ENCODE data around the gene WNT6.

DNA sequence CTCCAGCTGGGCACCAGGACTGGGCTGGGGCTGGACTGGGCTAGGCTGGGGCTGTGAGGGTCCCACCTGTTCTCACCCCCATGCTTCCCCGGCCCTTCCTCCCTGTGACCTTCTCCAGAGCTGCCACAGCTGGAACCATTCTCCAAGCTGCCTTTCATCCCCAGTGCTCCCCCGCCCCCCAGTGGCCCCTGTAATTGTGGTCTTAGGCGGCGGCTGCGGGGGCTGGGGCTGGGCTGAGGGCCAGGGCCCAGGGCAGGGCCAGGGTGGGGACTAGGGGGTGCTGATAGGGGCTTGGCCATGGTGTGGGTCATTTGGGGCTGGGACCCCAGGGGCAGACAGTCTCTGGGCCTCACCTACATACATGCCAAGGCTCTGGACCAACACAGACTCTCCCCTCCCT lies 18.3 kb downstream of the WNT6 start:
- TF ChIP-seq, protein P1, sequence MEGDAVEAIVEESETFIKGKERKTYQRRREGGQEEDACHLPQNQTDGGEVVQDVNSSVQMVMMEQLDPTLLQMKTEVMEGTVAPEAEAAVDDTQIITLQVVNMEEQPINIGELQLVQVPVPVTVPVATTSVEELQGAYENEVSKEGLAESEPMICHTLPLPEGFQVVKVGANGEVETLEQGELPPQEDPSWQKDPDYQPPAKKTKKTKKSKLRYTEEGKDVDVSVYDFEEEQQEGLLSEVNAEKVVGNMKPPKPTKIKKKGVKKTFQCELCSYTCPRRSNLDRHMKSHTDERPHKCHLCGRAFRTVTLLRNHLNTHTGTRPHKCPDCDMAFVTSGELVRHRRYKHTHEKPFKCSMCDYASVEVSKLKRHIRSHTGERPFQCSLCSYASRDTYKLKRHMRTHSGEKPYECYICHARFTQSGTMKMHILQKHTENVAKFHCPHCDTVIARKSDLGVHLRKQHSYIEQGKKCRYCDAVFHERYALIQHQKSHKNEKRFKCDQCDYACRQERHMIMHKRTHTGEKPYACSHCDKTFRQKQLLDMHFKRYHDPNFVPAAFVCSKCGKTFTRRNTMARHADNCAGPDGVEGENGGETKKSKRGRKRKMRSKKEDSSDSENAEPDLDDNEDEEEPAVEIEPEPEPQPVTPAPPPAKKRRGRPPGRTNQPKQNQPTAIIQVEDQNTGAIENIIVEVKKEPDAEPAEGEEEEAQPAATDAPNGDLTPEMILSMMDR (conservative IDR thresholded peaks at IDR 0.05; ENCODE audit: low read depth, low read length) = no peak
- TF ChIP-seq EZH2phosphoT487 (IDR thresholded peaks at IDR 0.05; ENCODE audit: borderline replicate concordance, low read length) (no peak), EZH2 (IDR thresholded peaks at IDR 0.05; ENCODE audit: low read length, unreplicated experiment) (no peak)

All from PC-3 (cell line).